Loucy (cell line): Measurements from ENCODE around the gene SLC25A33.

ENCODE experiments used
- H2AFZ ChIP-seq: fragments of 200-600 bp; sonication (generic); 2 replicates; pipeline ENCODE4 v1.6.0; 2016; ENCODE audit warnings: antibody characterized with exemption, mild to moderate bottlenecking, low read length, moderate library complexity
- H3F3A ChIP-seq: fragments of 200-600 bp; 2 replicates; pipeline ENCODE4 v1.6.0; 2016; ENCODE audit warnings: antibody characterized with exemption, low read depth, mild to moderate bottlenecking
- H3K27me3 ChIP-seq: fragments of 200-600 bp; sonication (generic); 2 replicates; pipeline ENCODE4 v1.6.1; 2014; ENCODE audit warnings: low read length, mild to moderate bottlenecking; ENCODE audit not compliant: insufficient read depth, poor library complexity, severe bottlenecking
- H3K36me3 ChIP-seq: fragments of 200-600 bp; sonication (generic); 2 replicates; pipeline ENCODE4 v1.6.1; 2016; ENCODE audit warnings: low read length; ENCODE audit not compliant: insufficient read depth
- H3K4me1 ChIP-seq: fragments of 200-600 bp; sonication (generic); 2 replicates; pipeline ENCODE4 v1.5.1; 2014; ENCODE audit warnings: low read length, mild to moderate bottlenecking; ENCODE audit not compliant: insufficient read depth, poor library complexity, severe bottlenecking
- H3K4me2 ChIP-seq: fragments of 200-600 bp; sonication (generic); 2 replicates; pipeline ENCODE4 v1.6.0; 2014; ENCODE audit warnings: antibody characterized with exemption, low read length, low read depth, mild to moderate bottlenecking; ENCODE audit not compliant: poor library complexity, severe bottlenecking
- H3K4me3 ChIP-seq: fragments of 200-600 bp; sonication (generic); 2 replicates; pipeline ENCODE4 v1.5.1; 2014; ENCODE audit warnings: low read length, mild to moderate bottlenecking, mixed read lengths; ENCODE audit not compliant: poor library complexity, severe bottlenecking
- H3K79me2 ChIP-seq: fragments of 200-600 bp; sonication (generic); 2 replicates; pipeline ENCODE4 v1.6.1; 2014; ENCODE audit warnings: low read length; ENCODE audit not compliant: insufficient read depth
- H3K9ac ChIP-seq: fragments of 200-600 bp; sonication (generic); 2 replicates; pipeline ENCODE4 v1.6.0; 2014; ENCODE audit warnings: mild to moderate bottlenecking, low read depth, low read length, moderate library complexity; ENCODE audit not compliant: poor library complexity, severe bottlenecking
- H3K9me2 ChIP-seq: fragments of 200-600 bp; sonication (generic); replicated peaks from 2 replicates; pipeline ENCODE4 v1.6.1; 2016; ENCODE audit warnings: low read depth, low read length, mixed read lengths
- H3K9me3 ChIP-seq: fragments of 200-600 bp; sonication (generic); 2 replicates; pipeline ENCODE4 v1.6.1; 2014; ENCODE audit warnings: mild to moderate bottlenecking, antibody characterized with exemption, low read length, low read depth; ENCODE audit not compliant: insufficient read depth
- H4K20me1 ChIP-seq: fragments of 200-600 bp; sonication (generic); 2 replicates; pipeline ENCODE4 v1.6.0; 2014; ENCODE audit warnings: antibody characterized with exemption, low read length, mild to moderate bottlenecking; ENCODE audit not compliant: insufficient read depth, poor library complexity, severe bottlenecking
- CTCF ChIP-seq: fragments of 200-600 bp; sonication (generic); conservative IDR thresholded peaks from 2 replicates; pipeline ENCODE4 v1.5.1; 2014; ENCODE audit warnings: mild to moderate bottlenecking, antibody characterized with exemption, low read length
- EZH2phosphoT487 ChIP-seq: fragments of 200-600 bp; IDR thresholded peaks from 2 replicates; pipeline ENCODE4 v1.6.1; 2018; ENCODE audit warnings: antibody characterized with exemption, mild to moderate bottlenecking, moderate library complexity, borderline replicate concordance

The SLC25A33 gene

GRCh38 chr1:9606458-9606857 lies 67.2 kb downstream of the SLC25A33 start:
- no peak overlapping the region for H3K4me3 ChIP-seq
- no peaks in the 10 kb centered on the region for H3K9me3 ChIP-seq
- no peaks in the 10 kb centered on the region for H3K4me1 ChIP-seq
- no peaks in the 10 kb centered on the region for H3K9me2 ChIP-seq
- H3K79me2 ChIP-seq = no peaks in the 10 kb centered on the region
- no peaks in the 10 kb centered on the region for H3K27me3 ChIP-seq
- H3F3A ChIP-seq = no peaks in the 10 kb centered on the region
- no peaks in the 10 kb centered on the region for H4K20me1 ChIP-seq
- H3K4me2 ChIP-seq = no peak overlapping the region
- no peak for TF ChIP-seq EZH2phosphoT487
- no peak for TF ChIP-seq CTCF
- no peak overlapping the region for H3K9ac ChIP-seq
- no peak overlapping the region for H2AFZ ChIP-seq
- peaks cover 71% of the 10 kb centered on the region; the same call in 1 of the 2 replicates for H3K36me3 ChIP-seq

DNA sequence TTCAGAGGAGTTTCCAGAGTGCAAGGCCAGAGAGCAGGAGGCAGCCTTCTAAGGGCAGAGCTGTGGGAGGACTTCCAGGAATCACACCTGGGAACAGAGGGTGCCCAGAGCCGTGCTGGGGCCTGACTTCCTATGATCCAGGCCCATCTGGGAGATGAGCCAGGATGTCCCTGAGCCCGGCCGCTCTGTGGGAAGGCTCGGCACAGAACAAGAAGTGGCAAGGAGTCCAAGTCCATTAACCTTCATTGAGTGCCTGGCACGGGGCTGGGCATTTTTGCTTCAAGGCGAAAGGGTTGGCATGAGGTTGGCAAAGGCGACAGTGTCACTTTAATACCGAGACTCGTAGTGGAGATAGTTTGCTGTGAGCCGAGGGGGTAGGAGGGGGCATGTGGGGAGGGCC lies 67.7 kb downstream of the SLC25A33 start:
- no peak overlapping the region for H3K9ac ChIP-seq
- H3K4me3 ChIP-seq = no peak overlapping the region
- no peak overlapping the region for H2AFZ ChIP-seq
- H3K79me2 ChIP-seq = no peaks in the 10 kb centered on the region
- H3K4me2 ChIP-seq = no peak overlapping the region
- H3K27me3 ChIP-seq = no peaks in the 10 kb centered on the region
- H3K4me1 ChIP-seq = no peaks in the 10 kb centered on the region
- peaks cover 71% of the 10 kb centered on the region; the same call in 1 of the 2 replicates for H3K36me3 ChIP-seq
- H3K9me2 ChIP-seq = no peaks in the 10 kb centered on the region
- no peaks in the 10 kb centered on the region for H4K20me1 ChIP-seq
- TF ChIP-seq CTCF = no peak
- TF ChIP-seq EZH2phosphoT487 = no peak
- H3F3A ChIP-seq = no peaks in the 10 kb centered on the region
- H3K9me3 ChIP-seq = no peaks in the 10 kb centered on the region

GRCh38 chr1:9607352-9607751 lies 68.1 kb downstream of the SLC25A33 start:
- Histone ChIP-seq H3F3A (no peaks in the 10 kb centered on the region), H3K4me3 (no peak overlapping the region), H2AFZ (no peak overlapping the region), H3K4me1 (no peaks in the 10 kb centered on the region), H3K9me2 (no peaks in the 10 kb centered on the region), H3K9me3 (no peaks in the 10 kb centered on the region), H3K4me2 (no peak overlapping the region), H3K36me3 (peaks cover 71% of the 10 kb centered on the region; the same call in 1 of the 2 replicates), H3K9ac (no peak overlapping the region), H3K27me3 (no peaks in the 10 kb centered on the region), H4K20me1 (no peaks in the 10 kb centered on the region), H3K79me2 (no peaks in the 10 kb centered on the region)
- TF ChIP-seq EZH2phosphoT487 (no peak), CTCF (no peak)
